HG03460 (cell line): Measurements from ENCODE around the gene TUBE1.
"Not testable (repeated sequence)": the region's sequence is repeated elsewhere in the genome, so short reads cannot be mapped to it uniquely, and the experiment has no call there.

Source experiments
- ATAC-seq: cut with Tn5 transposase; IDR thresholded peaks from one replicate; pipeline ENCODE4 v1.9.1; 2021; ENCODE audit not compliant: unreplicated experiment

The TUBE1 gene

DNA sequence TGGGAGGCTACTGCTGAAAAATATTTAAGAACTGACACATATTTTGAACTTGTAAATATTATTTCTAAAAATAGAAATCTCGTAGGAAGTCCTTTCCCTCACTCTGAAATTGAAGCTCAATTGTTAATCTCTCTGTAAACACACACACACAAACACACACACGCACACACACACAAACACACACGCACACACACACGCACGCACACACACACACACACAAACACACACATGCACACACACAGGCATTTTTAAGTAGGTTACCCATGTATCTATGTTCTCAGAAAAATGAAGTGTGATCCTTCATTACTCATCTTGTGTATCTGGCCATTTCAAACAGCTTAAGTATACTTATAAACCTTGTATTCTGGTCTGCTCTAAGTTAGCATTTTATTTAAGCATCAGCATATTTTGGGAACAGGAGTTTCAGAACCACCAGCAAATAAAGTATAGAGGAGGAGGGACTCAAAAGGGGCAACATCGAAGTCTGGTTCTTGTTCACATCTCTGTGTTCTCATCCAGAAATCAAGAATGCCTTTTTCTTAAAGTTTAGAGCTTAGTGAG is 21.8 kb downstream of the TUBE1 start:
- no peak for ATAC-seq

DNA sequence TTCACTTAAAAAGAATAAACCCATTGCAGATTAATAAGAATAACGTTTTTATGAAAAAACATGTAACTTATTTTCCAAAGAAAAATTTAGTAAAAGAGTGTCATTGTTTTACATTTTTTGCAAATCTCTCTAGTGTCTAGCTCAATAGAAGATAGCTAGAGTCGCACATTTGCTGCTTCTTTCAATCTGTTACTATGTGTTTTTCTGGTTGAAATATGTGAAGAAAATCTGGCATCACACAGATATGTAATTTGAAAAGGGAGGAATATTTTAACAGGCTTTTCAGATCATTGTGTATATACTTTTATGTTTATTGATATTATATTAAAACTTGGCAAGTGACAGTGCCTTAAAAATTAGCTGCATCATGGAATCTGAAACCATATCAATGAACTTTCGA is 24.3 kb downstream of the TUBE1 start:
- ATAC-seq = no peak

DNA sequence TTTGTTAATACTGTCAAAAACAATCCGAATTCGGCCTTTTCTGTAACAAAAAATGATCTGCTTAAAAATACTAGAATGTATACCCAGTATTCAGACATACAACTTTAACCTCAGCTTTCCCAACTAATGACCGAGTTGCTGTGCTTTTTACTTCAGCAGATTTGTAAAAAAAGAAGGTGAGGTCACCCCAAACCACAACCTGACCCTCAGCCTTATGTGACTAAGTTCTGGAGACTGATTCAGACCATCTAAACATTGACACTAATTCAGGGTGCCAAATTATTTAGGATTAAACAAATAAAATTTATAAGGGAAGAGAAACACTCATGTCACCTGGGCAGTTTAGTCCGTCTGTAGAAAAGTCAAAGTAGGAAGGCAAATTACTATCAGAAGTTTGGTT is 25.7 kb downstream of the TUBE1 start:
- ATAC-seq = no peak

DNA sequence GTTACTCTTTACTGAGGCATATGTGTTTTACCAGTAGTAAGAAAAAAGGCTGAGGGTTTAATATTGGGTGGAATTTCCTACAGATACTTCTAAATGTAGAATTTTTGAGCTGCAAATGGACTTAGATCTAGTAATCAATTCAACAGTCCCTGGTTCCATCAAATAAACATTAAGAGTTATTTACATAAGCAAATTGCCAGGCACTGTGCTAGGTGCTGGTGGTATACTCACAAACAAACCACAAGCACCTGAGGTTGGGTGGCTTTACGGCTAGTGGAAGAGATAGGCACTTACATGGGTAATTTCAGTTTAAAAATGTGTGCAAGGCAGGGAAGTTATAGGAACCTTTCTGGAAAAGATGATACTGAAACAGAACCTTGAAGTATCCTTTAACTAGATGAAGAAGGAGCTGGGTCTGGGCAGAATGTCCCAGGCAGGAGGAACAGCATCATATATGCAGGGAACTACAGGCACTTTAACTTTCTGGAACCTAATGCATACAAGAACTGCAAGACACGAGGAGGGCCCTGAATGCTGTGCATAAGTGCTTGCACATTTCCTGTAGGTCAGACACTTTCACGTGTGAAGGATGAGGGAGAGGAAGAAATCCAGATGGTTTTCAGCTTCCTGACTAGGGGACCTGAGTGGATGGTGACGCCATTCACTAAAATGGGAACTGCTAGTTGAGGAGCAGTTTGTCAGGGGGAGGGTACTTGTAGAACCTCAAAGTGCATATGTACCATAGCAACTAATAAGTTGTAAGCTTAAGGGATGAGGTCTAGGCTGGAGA is 28.8 kb downstream of the TUBE1 start:
- no peak for ATAC-seq

GRCh38 chr6:112054555-112055190 is 32.6 kb downstream of the TUBE1 start:
- ATAC-seq = no peak

GRCh38 chr6:112054001-112054400 is 33.3 kb downstream of the TUBE1 start, which contains the start of gene CCN6:
Gene CCN6 (plus strand): TSS chr6:112054104. CDS start chr6:112054358, 254 bp downstream.
- no peak for ATAC-seq

GRCh38 chr6:112051251-112051740 is 36.0 kb downstream of the TUBE1 start:
- not testable (repeated sequence) for ATAC-seq

GRCh38 chr6:112050429-112050828 is 36.9 kb downstream of the TUBE1 start:
- no peak for ATAC-seq

GRCh38 chr6:112049996-112050395 is 37.3 kb downstream of the TUBE1 start:
- no peak for ATAC-seq

DNA sequence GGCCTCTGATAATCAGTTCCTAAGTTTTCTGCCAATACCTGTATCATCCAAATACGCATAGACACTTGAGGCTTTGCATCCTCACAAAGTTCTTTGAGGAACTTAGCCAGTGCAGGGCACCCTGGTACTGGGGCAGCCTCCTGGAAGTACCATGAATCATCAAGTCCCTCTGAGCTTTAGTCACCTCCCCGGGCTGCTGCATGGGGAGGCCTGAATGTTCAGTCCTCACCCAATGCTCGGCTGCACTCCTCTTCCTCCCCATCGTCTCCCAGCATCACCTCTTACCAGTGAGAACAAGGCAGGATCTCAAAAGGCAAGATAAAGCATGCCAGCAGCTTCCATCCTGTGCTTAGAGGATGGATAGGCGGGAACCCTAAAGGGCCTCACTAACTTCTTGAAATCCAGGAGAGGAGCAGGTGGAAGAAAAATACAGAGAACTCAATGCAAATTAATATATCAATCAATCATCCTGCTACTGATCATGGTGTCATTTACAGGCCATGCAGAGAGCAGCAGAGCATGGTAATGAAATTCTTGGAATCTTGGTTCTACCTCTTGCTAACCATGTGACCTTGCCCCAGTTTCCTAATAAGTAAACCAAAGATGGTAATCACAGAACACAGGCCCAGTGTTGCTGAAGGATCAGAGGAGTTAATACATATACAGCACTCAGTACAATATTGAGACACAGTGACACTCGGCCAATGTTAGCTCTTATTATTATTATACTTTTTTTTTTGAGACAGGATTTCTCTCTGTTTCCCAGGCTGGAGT is 38.1 kb downstream of the TUBE1 start:
- no peak for ATAC-seq

DNA sequence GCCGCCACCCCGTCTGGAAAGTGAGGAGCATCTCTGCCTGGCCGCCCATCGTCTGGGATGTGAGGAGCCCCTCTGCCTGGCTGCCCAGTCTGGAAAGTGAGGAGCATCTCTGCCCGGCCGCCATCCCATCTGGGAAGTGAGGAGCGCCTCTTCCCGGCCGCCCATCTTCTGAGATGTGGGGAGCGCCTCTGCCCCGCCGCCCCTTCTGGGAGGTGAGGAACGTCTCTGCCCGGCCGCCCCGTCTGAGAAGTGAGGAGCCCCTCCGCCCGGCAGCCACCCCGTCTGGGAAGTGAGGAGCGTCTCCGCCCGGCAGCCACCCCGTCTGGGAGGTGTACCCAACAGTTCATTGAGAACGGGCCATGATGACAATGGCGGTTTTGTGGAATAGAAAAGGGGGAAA is 39.8 kb downstream of the TUBE1 start:
- not testable (repeated sequence) for ATAC-seq

GRCh38 chr6:112044856-112045255 is 42.4 kb downstream of the TUBE1 start:
- no peak for ATAC-seq

DNA sequence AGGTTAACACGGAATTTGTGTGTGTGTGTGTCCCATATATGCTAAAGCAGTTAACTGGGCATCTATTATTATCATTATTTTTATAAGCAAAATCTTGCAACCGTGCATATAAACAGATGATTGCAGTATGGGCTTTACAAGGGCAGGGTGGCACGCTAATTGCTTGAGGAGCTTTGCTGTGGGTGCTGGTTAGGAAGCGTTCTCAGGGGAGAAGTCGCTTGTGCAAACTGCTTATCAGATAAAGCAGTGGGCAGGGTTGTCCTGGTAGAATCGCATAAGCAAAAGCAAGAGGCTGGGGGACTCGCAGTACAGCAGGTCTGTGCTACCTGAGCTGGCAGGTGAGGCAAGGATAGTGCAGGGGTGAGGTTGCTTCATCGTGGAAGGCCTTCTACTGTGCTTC is 43.1 kb downstream of the TUBE1 start:
- no peak for ATAC-seq

DNA sequence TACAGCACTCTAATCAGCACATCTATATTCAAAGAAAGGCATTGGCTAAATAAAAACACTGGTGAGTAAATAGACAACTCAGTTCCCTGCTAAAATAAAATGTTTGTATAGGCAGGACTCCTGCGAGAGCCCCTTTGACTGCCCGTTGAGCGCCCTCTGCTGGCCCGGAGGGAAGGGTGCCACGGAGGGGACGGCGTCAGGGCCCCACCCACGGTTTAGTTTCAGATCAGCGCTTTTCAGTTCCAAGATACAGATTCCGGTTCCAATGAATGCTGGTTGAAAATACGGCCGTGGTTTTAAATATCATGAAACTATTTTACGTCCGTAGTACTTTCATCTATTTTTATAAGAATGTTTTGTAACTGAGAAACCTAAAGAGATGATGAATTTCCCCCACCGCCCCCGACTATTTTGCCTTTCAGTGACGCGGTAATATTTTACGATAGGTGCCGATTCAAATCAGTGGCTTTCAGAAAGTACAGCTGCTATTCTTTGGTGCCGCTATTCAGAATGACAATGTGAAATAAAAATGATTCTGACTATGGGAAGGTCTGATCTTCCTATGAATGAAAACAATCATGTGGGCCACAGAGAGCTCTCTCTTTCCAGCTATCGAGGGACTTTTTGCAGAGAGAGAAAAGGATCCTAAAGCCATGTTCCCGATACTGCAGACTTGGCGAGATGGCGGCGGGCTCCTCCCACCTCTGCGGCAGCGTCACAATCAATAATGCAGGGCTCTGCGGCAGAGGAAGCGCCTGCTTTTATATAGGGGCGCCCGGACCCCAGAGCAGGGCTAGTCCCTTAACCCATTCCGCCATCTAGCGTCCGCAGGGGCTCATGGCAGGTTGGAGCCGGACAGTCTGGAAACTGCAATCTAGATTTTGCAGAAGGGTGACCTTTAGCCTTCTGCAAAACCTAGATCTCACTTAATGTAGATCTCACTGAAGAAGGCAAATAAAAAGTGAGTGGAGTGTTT is 44.0 kb downstream of the TUBE1 start:
- ATAC-seq = peak; percentile 91

DNA sequence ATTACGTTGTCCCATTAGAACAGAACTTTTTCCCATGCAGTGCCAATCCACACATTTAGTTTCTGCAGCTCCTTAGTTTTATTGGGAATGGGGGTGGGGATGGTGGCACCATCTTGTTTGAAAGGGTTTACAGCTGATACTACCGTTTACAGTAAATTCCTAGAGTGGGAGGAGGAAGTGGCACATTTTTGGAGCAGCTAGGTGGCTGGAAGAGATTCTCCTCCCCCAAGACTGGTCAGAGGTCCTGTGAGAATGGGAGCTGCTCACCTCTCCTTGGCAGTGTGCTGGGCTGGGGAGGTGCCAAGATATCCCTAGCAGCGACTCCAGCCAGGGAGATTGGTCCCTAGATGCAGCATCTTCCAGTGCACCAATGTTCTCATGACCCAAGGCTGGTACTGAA is 45.7 kb downstream of the TUBE1 start:
- ATAC-seq = no peak

DNA sequence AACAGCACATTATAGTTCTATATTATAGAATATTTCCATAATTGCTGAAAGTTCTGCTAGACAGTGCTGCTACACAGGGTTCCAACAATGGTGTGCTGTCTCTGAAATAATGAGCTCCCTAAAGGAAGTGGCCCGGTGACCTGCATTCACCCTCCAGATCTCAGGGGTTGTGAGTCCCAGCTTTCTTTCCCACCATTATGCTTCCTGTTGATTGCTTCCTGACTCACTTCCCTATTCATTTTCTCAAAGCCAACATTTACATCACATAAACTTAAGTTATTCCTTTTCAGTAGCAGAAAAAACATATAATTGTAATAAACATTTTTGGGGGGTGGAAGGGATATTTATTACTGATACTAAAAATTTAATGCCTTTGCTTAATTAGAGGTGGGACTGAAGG is 46.3 kb downstream of the TUBE1 start:
- no peak for ATAC-seq

DNA sequence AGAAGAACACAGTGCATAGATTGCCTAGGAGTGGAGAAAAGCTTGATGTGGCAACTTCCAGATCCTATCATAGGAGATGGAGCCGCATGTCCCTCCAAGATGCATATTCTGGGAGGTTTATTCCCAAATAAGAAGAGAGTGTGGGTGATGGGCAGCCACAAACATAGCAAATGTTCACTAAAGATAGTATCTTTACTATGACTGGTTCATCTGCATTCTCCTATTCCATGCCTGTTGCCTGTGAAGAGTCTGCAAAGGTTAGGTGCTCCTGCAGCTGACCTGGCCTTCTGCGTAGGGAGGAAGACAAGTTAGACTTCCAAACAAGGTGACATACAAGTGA is 47.9 kb downstream of the TUBE1 start:
- no peak for ATAC-seq

- ATAC-seq = no peak
These were observed 48.4 kb downstream of the TUBE1 start for GRCh38 chr6:112038756-112039430.

DNA sequence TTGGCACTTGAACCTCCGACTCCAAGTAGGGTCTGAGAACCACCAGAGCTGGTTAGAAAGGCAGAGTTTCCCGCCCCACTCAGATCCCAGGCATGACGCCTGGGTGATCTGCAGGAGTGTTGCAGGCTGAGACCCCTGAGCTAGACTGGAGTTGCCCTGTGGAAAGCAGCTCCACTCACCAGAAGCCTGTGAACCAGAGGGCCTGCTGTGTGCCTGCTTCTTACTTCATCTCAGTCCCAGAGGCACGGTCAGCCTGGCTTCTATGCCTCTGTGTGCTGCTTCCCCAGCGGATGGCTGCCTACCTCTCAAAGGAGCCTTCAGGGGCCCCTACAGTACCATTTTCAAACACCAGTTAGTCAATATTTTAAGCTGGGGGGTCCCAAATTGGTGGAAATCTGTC is 49.0 kb downstream of the TUBE1 start:
- no peak for ATAC-seq

DNA sequence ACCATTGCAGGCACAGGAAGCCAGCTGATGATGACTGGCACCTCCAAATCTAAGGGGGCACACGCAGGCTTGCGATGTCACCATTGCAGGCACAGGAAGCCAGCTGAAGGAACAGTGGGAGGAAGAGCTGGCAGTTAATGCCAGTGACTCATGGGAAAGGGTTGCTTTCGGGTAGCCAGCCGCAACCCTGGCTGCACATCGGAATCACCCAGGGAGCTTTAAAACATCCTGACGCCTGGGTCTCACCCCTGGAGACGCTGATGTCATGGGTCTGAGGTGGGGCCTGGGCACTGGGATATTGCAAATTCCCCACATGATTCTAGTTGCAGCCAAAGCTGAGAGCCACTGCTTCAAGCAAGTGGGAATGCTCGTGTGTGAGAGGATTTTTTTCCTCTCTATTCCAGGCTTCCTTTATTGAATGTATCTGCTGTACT is 49.5 kb downstream of the TUBE1 start:
- ATAC-seq = no peak
